Measurements from ENCODE around the gene CLASP1.
"Not testable (repeated sequence)": the region's sequence is repeated elsewhere in the genome, so short reads cannot be mapped to it uniquely, and the experiment has no call there.

Gene CLASP1

DNA sequence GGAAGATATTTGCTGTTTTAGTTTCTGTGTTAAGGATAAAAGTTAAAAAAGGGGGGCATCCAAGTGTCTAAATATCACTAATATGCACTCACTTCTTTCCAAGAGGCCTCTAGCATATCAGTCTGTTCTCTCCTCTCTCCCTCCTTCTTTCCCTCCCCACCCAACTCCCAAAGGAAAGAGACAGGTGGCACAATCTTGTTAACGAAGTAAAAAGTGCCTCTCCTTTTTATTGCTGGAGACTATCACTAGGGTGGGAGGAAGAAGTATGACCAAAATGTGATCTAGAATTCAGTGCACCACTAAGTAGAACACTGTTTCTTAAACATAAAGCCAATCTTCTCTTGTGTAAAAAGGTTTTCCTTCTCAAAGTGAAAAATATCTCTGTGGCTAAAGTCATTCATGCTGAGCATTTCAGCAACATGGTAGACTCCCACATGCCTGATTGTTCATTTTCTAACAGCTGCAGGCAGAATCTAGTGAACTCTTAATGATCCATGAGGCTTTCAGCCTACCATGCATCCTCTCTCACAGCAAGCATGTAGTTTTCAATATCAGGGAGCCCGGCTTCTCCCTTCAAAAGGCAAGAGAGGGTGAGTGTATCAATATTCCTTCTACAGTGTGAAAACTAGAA lies 79.1 kb downstream of the CLASP1 start:
- DNase-seq (ENCODE audit: low read depth): no peak
- no peak overlapping the region for H3K4me3 ChIP-seq (ENCODE audit: low read depth, low read length)
- TF ChIP-seq, protein P1, sequence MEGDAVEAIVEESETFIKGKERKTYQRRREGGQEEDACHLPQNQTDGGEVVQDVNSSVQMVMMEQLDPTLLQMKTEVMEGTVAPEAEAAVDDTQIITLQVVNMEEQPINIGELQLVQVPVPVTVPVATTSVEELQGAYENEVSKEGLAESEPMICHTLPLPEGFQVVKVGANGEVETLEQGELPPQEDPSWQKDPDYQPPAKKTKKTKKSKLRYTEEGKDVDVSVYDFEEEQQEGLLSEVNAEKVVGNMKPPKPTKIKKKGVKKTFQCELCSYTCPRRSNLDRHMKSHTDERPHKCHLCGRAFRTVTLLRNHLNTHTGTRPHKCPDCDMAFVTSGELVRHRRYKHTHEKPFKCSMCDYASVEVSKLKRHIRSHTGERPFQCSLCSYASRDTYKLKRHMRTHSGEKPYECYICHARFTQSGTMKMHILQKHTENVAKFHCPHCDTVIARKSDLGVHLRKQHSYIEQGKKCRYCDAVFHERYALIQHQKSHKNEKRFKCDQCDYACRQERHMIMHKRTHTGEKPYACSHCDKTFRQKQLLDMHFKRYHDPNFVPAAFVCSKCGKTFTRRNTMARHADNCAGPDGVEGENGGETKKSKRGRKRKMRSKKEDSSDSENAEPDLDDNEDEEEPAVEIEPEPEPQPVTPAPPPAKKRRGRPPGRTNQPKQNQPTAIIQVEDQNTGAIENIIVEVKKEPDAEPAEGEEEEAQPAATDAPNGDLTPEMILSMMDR (IDR thresholded peaks at IDR 0.05; ENCODE audit: control insufficient read depth, extremely low read depth, insufficient read depth): no peak

- no peak for DNase-seq (ENCODE audit: low read depth)
- H3K4me3 ChIP-seq (ENCODE audit: low read depth, low read length): no peak overlapping the region
- TF ChIP-seq, protein P1 (IDR thresholded peaks at IDR 0.05; ENCODE audit: control insufficient read depth, extremely low read depth, insufficient read depth): no peak
These were observed 81.3 kb downstream of the CLASP1 start for GRCh38 chr2:121567957-121568409.

- no peak overlapping the region for H3K4me3 ChIP-seq (ENCODE audit: low read depth, low read length)
- DNase-seq (ENCODE audit: low read depth): no peak
- TF ChIP-seq, protein P1 (IDR thresholded peaks at IDR 0.05; ENCODE audit: control insufficient read depth, extremely low read depth, insufficient read depth): no peak
These were observed 81.8 kb downstream of the CLASP1 start for GRCh38 chr2:121567452-121567851.

DNA sequence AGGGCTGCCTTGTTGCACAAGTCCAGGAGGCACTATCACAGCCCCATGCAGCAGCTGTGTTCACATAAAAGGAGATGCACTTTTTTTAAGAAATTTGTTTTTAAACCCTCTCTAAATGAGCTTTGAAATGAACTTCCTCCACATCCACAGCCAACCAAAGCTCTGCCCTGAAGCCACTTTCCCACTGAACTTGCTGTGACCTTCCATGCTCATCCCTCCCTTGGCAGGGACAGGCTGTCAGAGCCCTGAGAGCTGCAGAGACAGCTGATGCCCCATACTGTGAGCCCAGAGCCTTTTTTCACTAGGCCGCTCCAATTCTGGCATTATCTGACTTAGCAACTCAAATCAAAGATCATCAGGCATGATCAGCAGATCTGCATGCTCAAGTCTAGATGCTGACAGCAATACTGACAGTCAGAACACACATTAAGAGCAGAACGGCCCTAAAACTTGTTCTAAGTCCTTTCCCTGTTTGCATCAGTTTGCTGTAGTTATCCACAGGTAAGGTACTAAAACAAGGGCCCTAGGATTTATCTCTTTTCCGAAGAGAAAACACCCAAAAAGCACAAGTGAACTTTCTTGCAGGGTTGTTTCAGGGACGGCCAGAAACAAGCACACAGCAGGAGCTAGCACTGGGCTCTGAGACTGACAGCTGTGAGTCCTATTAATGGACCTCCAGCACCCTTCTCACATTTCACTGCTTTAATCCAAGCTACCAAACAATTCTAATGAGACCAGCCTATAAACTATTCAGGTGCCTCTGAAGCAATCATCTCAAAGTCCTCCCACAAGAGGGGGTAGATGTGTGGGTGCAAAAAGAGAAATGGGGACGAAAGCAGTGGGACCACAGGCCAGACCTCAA lies 83.6 kb downstream of the CLASP1 start:
- no peak overlapping the region for H3K4me3 ChIP-seq (ENCODE audit: low read depth, low read length)
- DNase-seq (ENCODE audit: low read depth): no peak
- TF ChIP-seq, protein P1 (IDR thresholded peaks at IDR 0.05; ENCODE audit: control insufficient read depth, extremely low read depth, insufficient read depth): no peak

DNA sequence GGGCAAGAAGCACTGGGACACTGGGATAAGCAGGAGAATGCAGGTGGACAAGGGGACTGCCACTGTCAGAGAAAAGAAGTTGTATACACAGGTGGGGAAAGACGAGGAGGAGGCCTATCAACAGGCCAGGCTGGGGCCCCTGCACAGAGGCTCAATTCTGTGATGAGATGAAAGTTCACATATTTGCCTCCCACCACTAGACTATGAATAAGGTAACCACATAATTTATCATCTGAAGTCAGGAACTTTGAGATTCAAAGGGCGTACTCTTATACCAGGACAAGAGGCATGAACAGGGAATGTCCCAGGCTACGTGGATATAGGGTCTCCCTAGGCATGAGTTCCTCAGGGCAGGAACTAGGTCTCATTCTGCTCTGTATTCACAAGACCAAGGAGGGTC lies 84.4 kb downstream of the CLASP1 start:
- DNase-seq (ENCODE audit: low read depth): no peak
- TF ChIP-seq, protein P1 (IDR thresholded peaks at IDR 0.05; ENCODE audit: control insufficient read depth, extremely low read depth, insufficient read depth): no peak
- H3K4me3 ChIP-seq (ENCODE audit: low read depth, low read length): no peak overlapping the region

- H3K4me3 ChIP-seq (ENCODE audit: low read depth, low read length); DNase-seq (ENCODE audit: low read depth): not testable (repeated sequence)
These were observed 85.5 kb downstream of the CLASP1 start for GRCh38 chr2:121563754-121564153.

DNA sequence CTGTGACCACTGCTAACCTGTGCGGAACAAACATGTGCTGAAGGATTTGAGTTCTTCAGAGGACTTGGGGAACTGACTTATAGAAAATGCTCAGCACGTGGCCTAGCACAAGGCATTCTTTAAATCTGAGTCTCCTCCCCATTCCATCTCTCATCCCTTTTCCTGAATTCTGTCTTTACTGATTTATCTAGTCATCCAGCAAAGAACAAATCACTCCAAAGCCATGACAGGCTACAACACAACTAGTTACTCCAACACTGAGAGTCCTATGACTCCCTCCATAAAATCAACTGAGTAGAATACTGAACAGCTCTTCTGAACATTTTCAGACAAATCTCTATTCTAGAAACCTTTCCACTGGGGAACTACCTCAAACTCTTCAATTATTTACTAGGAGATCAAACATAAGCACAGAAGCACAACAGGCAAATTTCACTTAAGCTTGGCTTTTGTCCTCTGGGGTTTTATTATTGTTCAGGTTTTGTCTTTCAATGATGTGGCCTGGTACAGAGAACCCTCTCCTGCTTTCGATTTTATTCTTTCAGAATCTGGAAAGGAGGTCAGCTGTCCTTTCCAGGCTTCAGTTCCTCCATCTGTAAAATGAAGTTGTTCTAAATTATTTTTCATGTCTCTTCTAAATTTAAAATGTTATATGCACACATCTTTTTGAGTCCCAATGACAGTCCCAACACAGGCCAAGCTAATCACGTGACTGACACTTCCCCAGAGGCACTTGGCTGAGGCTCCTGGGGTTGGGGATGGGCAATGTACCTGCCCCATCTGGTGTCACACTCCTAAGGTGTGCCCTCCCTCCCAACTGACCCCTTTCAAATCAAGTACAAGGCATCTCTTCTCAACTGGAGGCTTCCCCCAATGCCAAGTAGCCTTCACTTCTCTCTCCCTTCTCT lies 86.7 kb downstream of the CLASP1 start:
- no peak overlapping the region for H3K4me3 ChIP-seq (ENCODE audit: low read depth, low read length)
- DNase-seq (ENCODE audit: low read depth): no peak
- TF ChIP-seq, protein P1 (IDR thresholded peaks at IDR 0.05; ENCODE audit: control insufficient read depth, extremely low read depth, insufficient read depth): no peak

Measured in LNCaP clone FGC (cell line).